Measurements from ENCODE around the gene CBFB. TPM values are rescaled to one million over a fixed set of nuclear protein-coding genes. Genes with fewer than 3 reads are reported as not detected.

The CBFB gene
- total and polyA plus RNA-seq, 2 of the 13 experiments (the other 11 are each of a cell fraction or from before 2014, with no cell fraction given) = 22.1 to 70.8 TPM

DNA sequence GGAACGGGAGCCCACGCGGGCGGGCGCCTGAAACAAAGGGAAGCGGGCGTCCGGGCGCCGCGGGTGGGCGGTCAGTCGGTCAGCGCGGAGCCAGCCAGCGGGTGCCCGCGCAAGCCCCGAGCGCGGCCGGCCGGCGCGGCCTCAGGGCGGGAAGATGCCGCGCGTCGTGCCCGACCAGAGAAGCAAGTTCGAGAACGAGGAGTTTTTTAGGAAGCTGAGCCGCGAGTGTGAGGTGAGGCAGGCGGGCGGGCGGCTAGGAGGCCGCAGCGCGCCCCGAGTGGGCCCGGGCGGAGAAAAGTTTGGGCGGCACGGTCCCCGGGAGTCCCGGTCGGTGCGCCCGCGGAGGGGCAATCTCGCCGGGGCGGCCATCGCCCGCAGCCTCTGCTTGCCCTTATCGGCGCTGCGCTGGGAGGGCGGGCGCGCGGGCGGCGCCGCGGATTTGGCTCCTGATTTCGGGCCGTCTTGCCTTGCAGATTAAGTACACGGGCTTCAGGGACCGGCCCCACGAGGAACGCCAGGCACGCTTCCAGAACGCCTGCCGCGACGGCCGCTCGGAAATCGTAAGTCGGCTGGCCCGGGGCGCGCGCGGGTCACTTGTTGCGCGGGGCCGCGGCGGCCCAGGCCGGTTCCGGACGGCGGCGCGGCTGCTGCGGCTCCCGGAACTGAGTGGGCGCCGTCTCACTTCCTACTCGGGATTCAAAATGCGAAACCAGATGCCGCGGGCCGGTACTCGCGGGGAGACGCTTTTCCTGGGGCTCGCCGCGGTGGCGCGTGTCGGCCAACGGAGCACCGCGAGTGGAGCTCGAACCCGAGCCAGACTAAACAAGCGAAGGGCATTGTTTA lies 526 bp downstream of the CBFB start (continued):
- TF ChIP-seq, protein P1, sequence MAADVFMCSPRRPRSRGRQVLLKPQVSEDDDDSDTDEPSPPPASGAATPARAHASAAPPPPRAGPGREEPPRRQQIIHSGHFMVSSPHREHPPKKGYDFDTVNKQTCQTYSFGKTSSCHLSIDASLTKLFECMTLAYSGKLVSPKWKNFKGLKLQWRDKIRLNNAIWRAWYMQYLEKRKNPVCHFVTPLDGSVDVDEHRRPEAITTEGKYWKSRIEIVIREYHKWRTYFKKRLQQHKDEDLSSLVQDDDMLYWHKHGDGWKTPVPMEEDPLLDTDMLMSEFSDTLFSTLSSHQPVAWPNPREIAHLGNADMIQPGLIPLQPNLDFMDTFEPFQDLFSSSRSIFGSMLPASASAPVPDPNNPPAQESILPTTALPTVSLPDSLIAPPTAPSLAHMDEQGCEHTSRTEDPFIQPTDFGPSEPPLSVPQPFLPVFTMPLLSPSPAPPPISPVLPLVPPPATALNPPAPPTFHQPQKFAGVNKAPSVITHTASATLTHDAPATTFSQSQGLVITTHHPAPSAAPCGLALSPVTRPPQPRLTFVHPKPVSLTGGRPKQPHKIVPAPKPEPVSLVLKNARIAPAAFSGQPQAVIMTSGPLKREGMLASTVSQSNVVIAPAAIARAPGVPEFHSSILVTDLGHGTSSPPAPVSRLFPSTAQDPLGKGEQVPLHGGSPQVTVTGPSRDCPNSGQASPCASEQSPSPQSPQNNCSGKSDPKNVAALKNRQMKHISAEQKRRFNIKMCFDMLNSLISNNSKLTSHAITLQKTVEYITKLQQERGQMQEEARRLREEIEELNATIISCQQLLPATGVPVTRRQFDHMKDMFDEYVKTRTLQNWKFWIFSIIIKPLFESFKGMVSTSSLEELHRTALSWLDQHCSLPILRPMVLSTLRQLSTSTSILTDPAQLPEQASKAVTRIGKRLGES (CRISPR knock-in tag; IDR thresholded peaks at IDR 0.05; ENCODE audit: borderline replicate concordance) = peak; percentile 59; the same call in 1 of the 2 replicates
- TF ChIP-seq AGO2 (optimal IDR thresholded peaks at IDR 0.05; ENCODE audit: low read depth, low read length) = peak; percentile 86
- peak; percentile 81 for TF ChIP-seq TAF15 (IDR thresholded peaks at IDR 0.05; ENCODE audit: low read depth, low read length, poor library complexity, severe bottlenecking)
- TF ChIP-seq PRMT3 (CRISPR knock-in tag; IDR thresholded peaks at IDR 0.05; ENCODE audit: borderline replicate concordance, low read depth) = peak; percentile 28; the same call in 1 of the 2 replicates
- TF ChIP-seq ZNF235 (CRISPR knock-in tag; IDR thresholded peaks at IDR 0.05; ENCODE audit: borderline replicate concordance) = peak; percentile 25; the same call in 1 of the 2 replicates
- no peak for TF ChIP-seq SP5 (CRISPR knock-in tag; IDR thresholded peaks at IDR 0.05; ENCODE audit: borderline replicate concordance, low read depth)
- TF ChIP-seq, protein P2, sequence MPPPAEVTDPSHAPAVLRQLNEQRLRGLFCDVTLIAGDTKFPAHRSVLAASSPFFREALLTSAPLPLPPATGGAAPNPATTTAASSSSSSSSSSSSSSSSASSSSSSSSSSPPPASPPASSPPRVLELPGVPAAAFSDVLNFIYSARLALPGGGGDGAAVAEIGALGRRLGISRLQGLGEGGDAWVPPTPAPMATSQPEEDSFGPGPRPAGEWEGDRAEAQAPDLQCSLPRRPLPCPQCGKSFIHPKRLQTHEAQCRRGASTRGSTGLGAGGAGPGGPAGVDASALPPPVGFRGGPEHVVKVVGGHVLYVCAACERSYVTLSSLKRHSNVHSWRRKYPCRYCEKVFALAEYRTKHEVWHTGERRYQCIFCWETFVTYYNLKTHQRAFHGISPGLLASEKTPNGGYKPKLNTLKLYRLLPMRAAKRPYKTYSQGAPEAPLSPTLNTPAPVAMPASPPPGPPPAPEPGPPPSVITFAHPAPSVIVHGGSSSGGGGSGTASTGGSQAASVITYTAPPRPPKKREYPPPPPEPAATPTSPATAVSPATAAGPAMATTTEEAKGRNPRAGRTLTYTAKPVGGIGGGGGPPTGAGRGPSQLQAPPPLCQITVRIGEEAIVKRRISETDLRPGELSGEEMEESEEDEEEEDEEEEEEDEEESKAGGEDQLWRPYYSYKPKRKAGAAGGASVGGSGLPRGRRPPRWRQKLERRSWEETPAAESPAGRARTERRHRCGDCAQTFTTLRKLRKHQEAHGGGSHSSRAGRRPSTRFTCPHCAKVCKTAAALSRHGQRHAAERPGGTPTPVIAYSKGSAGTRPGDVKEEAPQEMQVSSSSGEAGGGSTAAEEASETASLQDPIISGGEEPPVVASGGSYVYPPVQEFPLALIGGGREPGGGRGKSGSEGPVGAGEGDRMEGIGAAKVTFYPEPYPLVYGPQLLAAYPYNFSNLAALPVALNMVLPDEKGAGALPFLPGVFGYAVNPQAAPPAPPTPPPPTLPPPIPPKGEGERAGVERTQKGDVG (CRISPR knock-in tag; IDR thresholded peaks at IDR 0.05; ENCODE audit: borderline replicate concordance) = no peak
- TF ChIP-seq HNRNPLL (IDR thresholded peaks at IDR 0.05; ENCODE audit: low read depth, low read length, poor library complexity, severe bottlenecking) = peak; percentile 67
- peak; percentile 80; the same call in 1 of the 2 replicates for TF ChIP-seq ZNF678 (CRISPR knock-in tag; IDR thresholded peaks at IDR 0.05)
- no peak for TF ChIP-seq PHB2 (IDR thresholded peaks at IDR 0.05; ENCODE audit: partially characterized antibody)
- TF ChIP-seq ZNF674 (CRISPR knock-in tag; IDR thresholded peaks at IDR 0.05; ENCODE audit: low read depth) = peak; percentile 93; the same call in 1 of the 2 replicates
- TF ChIP-seq SAP130 (CRISPR knock-in tag; IDR thresholded peaks at IDR 0.05; ENCODE audit: low read depth) = peak; percentile 63
- peak; percentile 8; the same call in 1 of the 2 replicates for TF ChIP-seq ZNF121 (CRISPR knock-in tag; IDR thresholded peaks at IDR 0.05)
- TF ChIP-seq, protein P3, sequence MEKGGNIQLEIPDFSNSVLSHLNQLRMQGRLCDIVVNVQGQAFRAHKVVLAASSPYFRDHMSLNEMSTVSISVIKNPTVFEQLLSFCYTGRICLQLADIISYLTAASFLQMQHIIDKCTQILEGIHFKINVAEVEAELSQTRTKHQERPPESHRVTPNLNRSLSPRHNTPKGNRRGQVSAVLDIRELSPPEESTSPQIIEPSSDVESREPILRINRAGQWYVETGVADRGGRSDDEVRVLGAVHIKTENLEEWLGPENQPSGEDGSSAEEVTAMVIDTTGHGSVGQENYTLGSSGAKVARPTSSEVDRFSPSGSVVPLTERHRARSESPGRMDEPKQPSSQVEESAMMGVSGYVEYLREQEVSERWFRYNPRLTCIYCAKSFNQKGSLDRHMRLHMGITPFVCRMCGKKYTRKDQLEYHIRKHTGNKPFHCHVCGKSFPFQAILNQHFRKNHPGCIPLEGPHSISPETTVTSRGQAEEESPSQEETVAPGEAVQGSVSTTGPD (CRISPR knock-in tag; IDR thresholded peaks at IDR 0.05) = no peak
- TF ChIP-seq MAZ (IDR thresholded peaks at IDR 0.05; ENCODE audit: borderline replicate concordance, low read depth, low read length) = no peak
- peak; percentile 23; the same call in 1 of the 2 replicates for TF ChIP-seq MAZ (CRISPR knock-in tag; IDR thresholded peaks at IDR 0.05; ENCODE audit: low read depth)
- TF ChIP-seq, protein P4, sequence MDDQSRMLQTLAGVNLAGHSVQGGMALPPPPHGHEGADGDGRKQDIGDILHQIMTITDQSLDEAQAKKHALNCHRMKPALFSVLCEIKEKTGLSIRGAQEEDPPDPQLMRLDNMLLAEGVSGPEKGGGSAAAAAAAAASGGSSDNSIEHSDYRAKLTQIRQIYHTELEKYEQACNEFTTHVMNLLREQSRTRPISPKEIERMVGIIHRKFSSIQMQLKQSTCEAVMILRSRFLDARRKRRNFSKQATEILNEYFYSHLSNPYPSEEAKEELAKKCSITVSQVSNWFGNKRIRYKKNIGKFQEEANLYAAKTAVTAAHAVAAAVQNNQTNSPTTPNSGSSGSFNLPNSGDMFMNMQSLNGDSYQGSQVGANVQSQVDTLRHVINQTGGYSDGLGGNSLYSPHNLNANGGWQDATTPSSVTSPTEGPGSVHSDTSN (CRISPR knock-in tag; IDR thresholded peaks at IDR 0.05; ENCODE audit: borderline replicate concordance) = no peak; the same call in 1 of the 2 replicates
- peak; percentile 39; the same call in 1 of the 2 replicates for TF ChIP-seq ZMYM4 (CRISPR knock-in tag; IDR thresholded peaks at IDR 0.05)
